Tongue (tissue), 2 donors: ENCODE data around the gene TMEM109. TPM values are rescaled to one million over a fixed set of nuclear protein-coding genes. Genes with fewer than 3 reads are reported as not detected.
A peak's percentile ranks its signal among the peaks of the same experiment; 100 is the strongest.
"Not testable (repeated sequence)": the region's sequence is repeated elsewhere in the genome, so short reads cannot be mapped to it uniquely, and the experiment has no call there.

Experiments used
- DNase-seq: peaks from one replicate; pipeline ENCODE4 v3.0.0-alpha.2; 2015
- total RNA-seq: library from RNA; depleted of rRNA; stranded (reverse); fragments of >200 nt; gene quantifications from one replicate; pipeline ENCODE4 v1.2.3, GENCODE V29; 2014

Gene TMEM109
- total RNA-seq, 1 donor from 2014 or later: 34.0 TPM

GRCh38 chr11:60878245-60879101 lies 35.5 kb upstream of the TMEM109 start:
- peak; percentile 35 for DNase-seq

GRCh38 chr11:60879104-60879503 lies 34.9 kb upstream of the TMEM109 start:
- DNase-seq: no peak

GRCh38 chr11:60879971-60880588 lies 33.9 kb upstream of the TMEM109 start:
- no peak for DNase-seq

DNA sequence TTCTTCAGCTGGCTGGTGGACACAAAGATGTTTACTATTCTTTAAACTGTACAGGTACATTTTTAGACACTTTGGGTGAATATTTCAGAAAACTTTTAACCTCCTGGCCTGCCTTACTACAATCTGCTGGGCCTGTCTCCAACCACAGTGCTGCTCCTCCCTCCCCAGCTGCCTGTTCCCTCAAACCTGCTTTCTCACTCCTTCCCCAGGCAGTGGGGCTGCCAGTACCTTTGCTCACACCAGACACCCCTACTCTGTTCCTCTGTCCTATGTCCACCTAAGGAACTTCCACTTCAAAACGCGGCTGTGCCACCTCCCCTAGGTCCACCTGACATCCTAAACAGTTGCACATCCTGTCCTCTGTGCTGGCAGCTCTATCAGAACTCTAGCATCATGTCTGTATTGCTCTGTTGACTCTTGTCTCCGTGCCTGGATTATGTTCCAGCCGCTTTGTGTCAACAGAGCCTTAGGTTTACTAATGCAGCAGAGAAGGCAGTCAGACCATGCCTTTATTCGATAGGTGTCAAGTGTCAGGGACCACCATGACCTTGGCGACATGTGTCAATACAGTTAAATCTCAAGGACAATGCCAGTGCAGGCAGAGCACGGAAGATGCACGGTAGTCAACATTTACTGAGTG lies 33.2 kb upstream of the TMEM109 start:
- peak; percentile 59 for DNase-seq

DNA sequence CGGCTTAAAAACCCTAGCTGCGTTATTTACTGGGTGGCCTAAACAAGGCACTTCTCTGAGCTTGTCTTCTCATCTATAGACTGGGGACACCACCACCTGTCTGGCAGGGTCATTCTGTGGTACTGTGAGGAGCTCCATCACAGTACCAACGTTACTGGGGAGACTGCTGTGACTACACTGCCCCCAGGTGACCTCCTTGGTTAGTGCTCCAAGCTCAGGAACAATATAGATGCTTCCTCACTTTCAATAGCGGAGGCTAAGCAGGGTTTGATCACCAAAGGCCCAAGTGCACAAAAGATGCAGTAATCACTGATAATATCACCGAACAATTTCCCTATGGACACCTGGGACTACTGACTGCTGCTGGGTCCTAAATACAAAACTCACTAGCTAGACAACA lies 26.4 kb upstream of the TMEM109 start:
- DNase-seq: peak; percentile 50

DNA sequence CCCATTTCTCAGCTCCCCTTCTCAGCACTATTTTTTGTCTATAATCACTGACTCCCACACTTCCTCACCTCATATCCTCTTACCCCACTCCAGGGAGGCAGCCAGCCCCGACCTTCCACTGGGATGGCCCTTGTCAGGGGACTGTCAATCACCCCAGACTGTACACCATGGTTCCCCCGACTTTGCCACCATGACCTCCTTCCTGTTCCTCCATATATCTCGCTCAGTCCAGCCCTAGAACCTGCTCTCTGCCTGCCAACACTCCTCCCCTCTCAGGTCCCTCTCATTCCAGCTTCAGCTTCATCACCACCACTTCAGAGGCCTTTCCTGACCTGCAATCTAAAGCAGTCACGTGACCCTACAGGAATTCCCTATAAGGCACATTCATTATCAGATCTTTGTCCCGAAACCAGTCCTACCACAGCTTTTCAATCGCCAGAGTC lies 24.1 kb upstream of the TMEM109 start:
- DNase-seq: no peak

DNA sequence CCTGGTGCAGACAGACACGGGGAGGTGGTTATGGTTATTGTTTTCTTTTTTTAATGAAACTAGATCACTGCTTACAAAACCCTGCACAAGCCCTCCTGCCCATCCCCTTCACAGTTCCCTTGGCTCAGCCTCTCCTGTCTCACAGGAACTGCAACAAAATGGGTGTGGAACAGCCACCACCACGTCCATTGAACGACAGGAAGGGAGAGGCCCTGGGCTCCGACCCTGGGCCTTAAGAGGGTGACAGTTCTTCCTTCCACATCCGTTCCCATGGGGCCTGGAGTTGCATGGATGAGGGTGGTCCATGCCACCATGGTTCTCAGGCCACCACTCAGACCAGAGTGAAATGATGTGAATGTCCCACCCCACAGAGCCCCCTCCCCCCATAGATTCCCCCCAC lies 23.3 kb upstream of the TMEM109 start:
- no peak for DNase-seq

DNA sequence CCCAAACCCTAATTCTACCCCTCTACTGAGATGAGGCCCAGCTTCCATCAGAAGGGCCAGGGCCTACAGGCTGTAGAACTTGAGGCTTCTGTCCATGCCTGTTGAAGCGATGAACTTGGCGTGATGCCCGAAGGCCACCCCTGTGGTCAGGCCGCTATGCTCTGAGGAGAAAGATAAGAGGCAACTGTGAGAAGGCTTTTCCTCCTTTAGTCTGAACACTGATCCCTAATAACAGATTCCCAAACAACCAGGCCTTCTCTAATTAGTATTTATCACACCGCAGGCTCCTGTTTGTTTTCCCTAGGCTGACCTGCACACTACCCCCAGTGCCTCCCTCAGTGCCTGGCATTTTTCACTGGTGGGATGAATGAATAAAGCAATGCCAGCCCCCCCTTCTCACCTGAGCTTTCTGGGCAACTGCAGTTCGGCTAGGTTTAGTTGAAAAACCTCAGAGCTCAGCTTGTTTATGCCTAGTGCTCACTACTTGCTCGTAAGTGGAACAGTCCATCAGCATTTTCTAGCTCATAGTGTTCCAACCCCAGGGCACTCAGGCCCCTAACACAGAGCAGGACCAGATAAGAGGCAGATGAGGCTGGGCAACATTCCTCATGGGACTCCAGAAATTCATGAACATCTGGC lies 22.7 kb upstream of the TMEM109 start:
- no peak for DNase-seq

DNA sequence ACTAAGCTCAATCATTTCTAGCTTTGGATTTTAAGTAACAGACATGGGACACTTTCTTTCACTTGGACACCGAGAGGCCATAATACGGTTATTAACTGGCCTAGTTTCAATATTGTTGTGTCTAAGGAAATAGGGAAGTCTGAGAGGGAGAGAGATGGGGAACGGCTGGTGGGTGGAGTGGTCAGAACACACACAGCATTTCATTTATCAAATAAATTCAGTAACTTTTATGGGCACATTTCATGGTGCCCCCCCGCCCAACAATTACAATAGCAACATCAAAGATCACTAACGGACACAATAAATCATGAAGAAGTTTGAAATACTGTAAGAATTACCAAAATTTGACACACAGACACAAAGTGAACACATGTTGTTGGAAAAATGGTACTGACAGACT lies 18.3 kb upstream of the TMEM109 start:
- DNase-seq: no peak

DNA sequence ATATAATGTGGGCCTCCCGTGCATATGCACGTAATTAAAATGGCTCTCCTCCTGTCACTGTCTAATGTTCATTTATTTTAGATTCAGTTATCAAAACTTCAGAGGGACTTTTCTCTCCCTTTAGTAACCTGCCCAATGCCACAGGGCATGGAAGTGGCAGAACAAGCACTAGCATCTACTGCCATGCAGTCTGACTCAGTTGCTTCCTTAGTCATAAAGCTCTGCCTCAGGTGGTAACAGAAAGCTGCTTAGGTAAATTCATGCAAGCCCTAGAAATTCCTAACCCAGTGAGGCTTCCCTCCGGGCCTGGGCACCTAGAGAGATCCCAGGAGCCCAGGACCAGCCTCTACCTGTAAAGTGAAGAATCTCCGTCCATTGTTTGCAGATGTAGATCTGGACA lies 16.5 kb upstream of the TMEM109 start:
- DNase-seq: no peak

GRCh38 chr11:60899046-60899936 lies 14.7 kb upstream of the TMEM109 start:
- DNase-seq: peak; percentile 82

GRCh38 chr11:60899977-60900376 lies 14.0 kb upstream of the TMEM109 start:
- DNase-seq: no peak

DNA sequence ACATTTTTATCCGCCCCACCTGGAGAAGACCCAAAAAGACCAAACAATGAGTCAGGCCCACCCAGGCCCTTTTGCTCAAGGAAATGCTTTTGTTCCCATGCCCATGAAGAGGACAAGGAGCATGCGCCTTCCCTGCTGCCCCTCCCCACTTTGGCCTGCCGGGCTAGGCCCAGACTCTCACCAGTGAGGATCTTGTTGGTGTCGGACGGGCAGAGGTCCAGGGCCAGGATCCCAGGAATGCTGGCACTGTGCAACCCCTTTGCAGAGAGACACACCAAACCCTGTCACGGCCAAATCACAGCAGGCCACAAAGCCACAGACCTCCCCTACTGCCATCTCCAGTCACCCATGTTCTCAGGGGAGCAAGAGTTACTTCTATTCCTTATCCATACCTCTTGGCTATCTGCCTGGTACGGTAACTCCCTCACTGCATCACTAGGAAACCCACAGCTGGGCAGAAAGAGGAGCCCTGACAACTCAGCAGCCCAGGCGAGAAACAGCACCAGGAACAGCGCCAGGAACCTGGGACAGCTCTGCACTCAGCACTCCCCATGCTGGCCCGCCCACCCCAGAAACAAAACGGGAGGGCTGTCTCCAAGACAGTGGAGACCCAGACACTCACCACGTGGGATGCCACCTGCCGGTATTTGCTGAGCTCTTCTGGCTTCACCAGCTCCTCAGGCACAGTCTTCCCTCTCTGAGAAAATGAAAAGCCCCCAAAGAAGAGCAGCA lies 13.1 kb upstream of the TMEM109 start:
- no peak for DNase-seq

DNA sequence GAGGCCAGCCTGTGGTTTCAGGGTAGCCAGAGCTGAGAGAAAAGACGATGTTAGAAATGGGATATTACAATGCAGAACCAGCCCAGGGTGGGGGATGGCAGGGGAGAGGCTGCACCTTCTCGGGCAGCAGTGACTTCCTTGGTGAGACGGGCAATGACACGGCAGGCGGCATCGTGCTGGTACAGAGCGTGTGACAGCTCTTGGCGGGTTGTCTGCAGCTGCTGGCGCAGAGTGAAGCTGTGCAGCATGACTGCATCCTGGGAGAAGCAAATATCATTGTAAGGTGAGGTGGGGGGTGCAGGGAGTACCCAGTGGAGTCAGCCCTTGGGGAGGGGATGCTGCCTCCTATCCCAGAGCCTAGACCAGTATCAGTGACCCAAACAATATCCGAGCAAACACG lies 11.3 kb upstream of the TMEM109 start:
- DNase-seq: no peak

DNA sequence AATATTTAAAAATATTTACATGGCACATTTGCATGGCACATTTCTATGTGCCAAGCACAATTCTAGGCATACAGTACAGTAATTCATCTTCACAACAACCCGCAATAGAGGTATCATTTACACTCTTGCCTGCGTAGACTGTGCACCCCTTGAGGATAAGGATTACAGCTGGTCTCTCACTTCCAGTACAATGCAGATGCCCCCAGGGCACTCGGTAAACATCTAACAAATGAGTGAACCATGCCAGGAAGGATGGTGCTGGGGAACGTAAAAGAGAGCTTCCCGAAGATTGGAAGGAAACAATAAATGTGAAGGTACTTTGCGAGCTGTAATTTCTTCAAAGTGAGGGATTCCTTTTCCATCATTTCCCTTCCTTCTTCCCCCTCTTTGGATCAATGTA lies 8.9 kb upstream of the TMEM109 start:
- DNase-seq: no peak

GRCh38 chr11:60905551-60906113 lies 8.3 kb upstream of the TMEM109 start:
- DNase-seq: no peak

GRCh38 chr11:60906132-60906972 lies 7.6 kb upstream of the TMEM109 start, which contains the start of gene PRPF19:
TSS of gene PRPF19 (minus strand) at chr11:60906585. CDS start at chr11:60906382, 203 bp downstream.
- peak; percentile 99 for DNase-seq

- DNase-seq: no peak
These were observed 5.2 kb upstream of the TMEM109 start for GRCh38 chr11:60908803-60909202.

DNA sequence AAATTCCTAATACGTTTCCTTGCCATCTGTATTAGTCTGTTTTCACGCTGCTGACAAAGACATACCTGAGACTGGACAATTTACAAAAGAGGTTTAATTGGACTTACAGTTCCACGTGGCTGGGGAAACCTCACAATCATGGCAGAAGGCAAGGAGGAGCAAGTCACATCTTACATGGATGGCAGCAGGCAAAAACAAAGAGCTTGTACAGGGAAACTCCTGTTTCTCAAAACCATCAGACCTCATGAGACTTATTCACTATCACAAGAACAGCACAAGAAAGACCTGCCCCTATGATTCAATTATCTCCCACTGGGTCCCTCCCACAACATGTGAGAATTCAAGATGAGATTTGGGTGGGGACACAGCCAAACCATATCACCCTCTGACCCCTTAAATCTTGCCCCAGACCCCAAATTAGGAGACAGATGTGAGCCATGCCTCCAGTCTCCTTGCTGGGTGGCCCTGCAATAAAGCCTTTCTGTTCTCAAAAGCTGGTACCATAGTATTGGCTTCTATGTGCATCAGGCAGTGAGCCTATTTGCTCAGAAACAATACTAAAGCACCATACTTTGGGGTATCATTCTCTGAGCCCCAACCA lies 4.2 kb upstream of the TMEM109 start:
- not testable (repeated sequence) for DNase-seq
